CD4-positive, alpha-beta T cell treated with Interleukin-15 for 1 hour (primary cell): Measurements from ENCODE around the gene BEND3.
"Not testable (repeated sequence)": the region's sequence is repeated elsewhere in the genome, so short reads cannot be mapped to it uniquely, and the experiment has no call there.

ENCODE experiments used
- DNase-seq: peaks from one replicate; pipeline ENCODE4 v3.0.0-alpha.2; 2020

BEND3 gene

DNA sequence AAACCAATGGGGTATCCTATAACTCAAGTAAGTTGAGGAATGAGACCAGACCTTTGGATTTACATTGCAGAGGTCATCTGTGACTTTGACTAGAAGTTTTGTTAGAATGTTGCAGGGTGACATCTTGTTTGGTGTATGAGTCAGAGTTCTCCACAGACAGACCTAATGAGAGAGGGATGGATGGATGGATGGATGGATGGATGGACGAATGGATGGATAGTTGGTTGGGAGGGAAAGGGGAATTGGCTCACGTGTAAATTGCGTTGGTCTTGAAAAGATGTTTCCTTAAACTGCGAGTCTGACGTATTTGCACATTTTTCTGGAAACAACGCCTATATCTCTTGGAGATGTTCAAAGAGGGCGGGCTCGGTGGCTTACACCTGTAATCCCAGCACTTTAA is 88.3 kb downstream of the BEND3 start:
- DNase-seq = no peak

DNA sequence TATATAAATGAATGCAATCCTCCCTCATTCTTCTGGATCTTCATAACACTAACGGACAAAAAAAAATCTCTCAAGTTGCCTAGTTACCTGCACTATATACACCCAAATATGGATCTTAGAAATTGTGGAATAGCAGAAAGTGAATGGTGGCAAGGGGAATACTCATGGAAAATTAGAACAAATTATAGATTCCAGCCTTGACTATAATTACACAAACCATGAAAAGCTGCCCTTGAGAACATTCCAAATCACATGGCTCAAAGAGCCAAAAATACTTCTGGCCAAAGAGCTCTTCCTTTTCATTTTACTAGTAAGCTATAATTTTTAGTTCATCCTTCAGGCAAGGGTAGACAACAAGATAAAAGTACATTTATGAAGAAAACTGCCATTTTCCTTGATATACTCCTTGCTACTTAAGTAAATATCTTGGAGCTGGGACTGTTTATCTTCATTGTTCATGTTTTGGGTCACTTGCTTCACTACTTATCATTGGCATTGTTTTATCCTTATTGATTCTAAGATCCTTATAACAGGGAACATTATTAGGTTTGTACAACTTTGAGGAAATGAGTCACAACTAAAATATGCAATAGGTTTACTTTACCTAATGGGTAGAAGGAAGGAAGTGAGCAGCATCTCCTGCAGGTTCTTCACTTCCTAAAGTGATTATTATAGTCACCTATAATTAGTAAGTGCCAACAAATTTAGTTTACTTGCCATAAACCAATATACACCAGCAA is 93.7 kb downstream of the BEND3 start:
- no peak for DNase-seq

DNA sequence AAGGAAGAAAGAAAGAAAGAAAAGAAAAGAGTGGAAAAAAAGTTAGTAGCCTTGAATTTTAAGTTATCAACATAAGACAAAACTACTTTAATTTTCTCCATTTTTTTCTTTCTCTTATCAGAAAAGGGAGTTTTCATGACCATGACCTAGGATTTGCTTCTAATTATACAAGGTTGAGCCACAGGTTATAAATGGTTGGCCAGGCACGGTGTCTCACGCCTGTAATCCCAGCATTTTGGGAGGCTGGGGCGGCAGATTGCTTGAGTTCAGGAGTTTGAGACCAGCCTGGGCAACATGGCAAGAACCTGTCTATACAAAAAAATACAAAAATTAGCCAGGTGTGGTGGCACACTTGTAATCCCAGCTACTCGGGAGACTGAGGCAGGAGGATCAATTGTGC is 95.1 kb downstream of the BEND3 start:
- DNase-seq = no peak

GRCh38 chr6:107019628-107020027 is 95.7 kb downstream of the BEND3 start:
- DNase-seq = not testable (repeated sequence)

- DNase-seq = no peak
Measured at GRCh38 chr6:107019047-107019446, 96.3 kb downstream of the BEND3 start.
